ENCODE measurements around the gene NOL4L.

- TF ChIP-seq POLR2A (IDR thresholded peaks at IDR 0.05; ENCODE audit: low read depth, low read length) (no peak), POLR2AphosphoS5 (IDR thresholded peaks at IDR 0.05; ENCODE audit: low read depth, low read length) (no peak), TAF1 (IDR thresholded peaks at IDR 0.05; ENCODE audit: low read depth, low read length) (no peak)
These were observed 25.9 kb downstream of the NOL4L start for GRCh38 chr20:32559205-32559752.
